Activated naive CD8-positive, alpha-beta T cell treated with anti-CD3 and anti-CD28 coated beads, Interleukin-2, amount 10 ng/mL, durations not matched to agents 7 days and 5 days (primary cell): ENCODE results near the gene C19orf12. TPM values are rescaled to one million over a fixed set of nuclear protein-coding genes. Genes with fewer than 3 reads are reported as not detected.

Experiments used
- ATAC-seq: fragments of 150-1000 bp; cut with Tn5 transposase; one replicate; pipeline ENCODE4 v1.10.0; 2021; ENCODE audit warnings: low read depth, moderate library complexity
- POLR2A ChIA-PET: fragments of 350-600 bp; sonication (Branson Sonifier 250); formaldehyde crosslinking; loops from one replicate; lab custom pipeline; 2021; ENCODE audit warnings: antibody characterized with exemption; lab: Charles Lee
- DNase-seq: peaks from one replicate; pipeline ENCODE4 v3.0.0; 2021
- H3K27ac Mint-ChIP-seq: one replicate; pipeline ENCODE4 v1.8.0; 2022; ENCODE audit warnings: mild to moderate bottlenecking, mixed read lengths
- H3K27me3 Mint-ChIP-seq: one replicate; pipeline ENCODE4 v1.8.0; 2022; ENCODE audit warnings: mild to moderate bottlenecking, moderate library complexity, mixed read lengths
- H3K36me3 Mint-ChIP-seq: one replicate; pipeline ENCODE4 v1.8.0; 2021; ENCODE audit warnings: mild to moderate bottlenecking, mixed read lengths
- H3K4me1 Mint-ChIP-seq: one replicate; pipeline ENCODE4 v1.8.0; 2021; ENCODE audit warnings: mixed read lengths
- H3K4me3 Mint-ChIP-seq: one replicate; pipeline ENCODE4 v1.8.0; 2022; ENCODE audit warnings: mild to moderate bottlenecking, moderate library complexity, mixed read lengths
- H3K9me3 Mint-ChIP-seq: one replicate; pipeline ENCODE4 v1.8.0; 2021; ENCODE audit warnings: mixed read lengths
- total RNA-seq, 2 experiments: library from RNA; stranded (reverse); gene quantifications; one replicate each; pipeline ENCODE4 v1.2.3, GENCODE V29; 2021

C19orf12 gene
- 10 to 100 TPM; 31.8 to 38.2 TPM for total RNA-seq

- ATAC-seq (peak; percentile 69), DNase-seq (peak; percentile 86)
- Mint-ChIP-seq H3K27ac (peak within 1 kb of the TSS; percentile 98), H3K9me3 (no peaks in the 10 kb centered on the region), H3K4me3 (peak within 1 kb of the TSS; percentile 93), H3K4me1 (peaks cover 47% of the 10 kb centered on the region), H3K27me3 (peaks cover under 1% of the 10 kb centered on the region), H3K36me3 (peaks cover 9% of the 10 kb centered on the region)
- POLR2A ChIA-PET, result interaction anchor here (0.5 to 8.2 kb wide), 20 partner anchors 8 to 227 kb away, joined by 3 to 96 read pairs (median 6); partner anchors contain the start of genes PLEKHF1, POP4 and URI1
These were observed at the start of gene C19orf12 for GRCh38 chr19:29714953-29715700. TSS of gene C19orf12 (minus strand) at chr19:29715261. CDS start at chr19:29708413, 6,848 bp downstream.

GRCh38 chr19:29764361-29764760, 49.3 kb upstream of the C19orf12 start:
- DNase-seq (no peak), ATAC-seq (no peak)
- no peak overlapping the region for H3K27ac Mint-ChIP-seq
- no peaks in the 10 kb centered on the region for H3K36me3 Mint-ChIP-seq
- POLR2A ChIA-PET, result no interaction called here
- H3K27me3 Mint-ChIP-seq, result peaks cover 4% of the 10 kb centered on the region
- H3K4me1 Mint-ChIP-seq, result peaks cover 3% of the 10 kb centered on the region
- no peaks in the 10 kb centered on the region for H3K9me3 Mint-ChIP-seq
- H3K4me3 Mint-ChIP-seq, result no peak overlapping the region

- Mint-ChIP-seq H3K27ac (no peak overlapping the region), H3K4me3 (no peak overlapping the region), H3K9me3 (no peaks in the 10 kb centered on the region), H3K27me3 (peaks cover 4% of the 10 kb centered on the region), H3K36me3 (no peaks in the 10 kb centered on the region), H3K4me1 (peaks cover 3% of the 10 kb centered on the region)
- DNase-seq (no peak), ATAC-seq (no peak)
- POLR2A ChIA-PET, result interaction anchor here (0.6 kb wide), 1 partner anchor 71 kb away, joined by 3 read pairs; no protein-coding TSS in a partner anchor
These were observed 48.1 kb upstream of the C19orf12 start for GRCh38 chr19:29763196-29763595.

- POLR2A ChIA-PET, result interaction anchor here (0.7 to 1.6 kb wide), 2 partner anchors 111 to 1055 kb away, joined by 3 to 5 read pairs; no protein-coding TSS in a partner anchor
- DNase-seq, result no peak
- Mint-ChIP-seq H3K9me3 (no peaks in the 10 kb centered on the region), H3K27me3 (peaks cover 4% of the 10 kb centered on the region), H3K27ac (no peak overlapping the region), H3K36me3 (no peaks in the 10 kb centered on the region), H3K4me1 (peaks cover 3% of the 10 kb centered on the region), H3K4me3 (no peak overlapping the region)
- ATAC-seq, result no peak
These were observed 46.6 kb upstream of the C19orf12 start for GRCh38 chr19:29761575-29762232.

- POLR2A ChIA-PET, result interaction anchor here (0.7 to 1.6 kb wide), 3 partner anchors 112 to 1054 kb away, joined by 3 to 5 read pairs (median 4); partner anchors contain the start of gene POP4
- no peak overlapping the region for H3K4me3 Mint-ChIP-seq
These were observed 45.9 kb upstream of the C19orf12 start for GRCh38 chr19:29760752-29761502.

GRCh38 chr19:29759359-29759758, 44.3 kb upstream of the C19orf12 start:
- H3K4me3 Mint-ChIP-seq, result no peak overlapping the region
- no peaks in the 10 kb centered on the region for H3K27me3 Mint-ChIP-seq
- no peak overlapping the region for H3K27ac Mint-ChIP-seq
- no peaks in the 10 kb centered on the region for H3K36me3 Mint-ChIP-seq
- DNase-seq, result no peak
- no peak for ATAC-seq
- H3K4me1 Mint-ChIP-seq, result peaks cover 3% of the 10 kb centered on the region
- POLR2A ChIA-PET, result interaction anchor here (0.5 to 1.4 kb wide), 3 partner anchors 56 to 153 kb away, joined by 3 to 6 read pairs (median 4); partner anchors contain the start of gene POP4
- no peaks in the 10 kb centered on the region for H3K9me3 Mint-ChIP-seq

More at GRCh38 chr19:29760752-29761502, 45.9 kb upstream of the C19orf12 start:
- H3K9me3 Mint-ChIP-seq, result no peaks in the 10 kb centered on the region
- DNase-seq (no peak), ATAC-seq (no peak)
- H3K36me3 Mint-ChIP-seq, result no peaks in the 10 kb centered on the region
- no peaks in the 10 kb centered on the region for H3K27me3 Mint-ChIP-seq
- H3K27ac Mint-ChIP-seq, result no peak overlapping the region
- peaks cover 3% of the 10 kb centered on the region for H3K4me1 Mint-ChIP-seq

- Mint-ChIP-seq H3K4me1 (peaks cover 3% of the 10 kb centered on the region), H3K4me3 (no peak overlapping the region), H3K9me3 (no peaks in the 10 kb centered on the region), H3K36me3 (no peaks in the 10 kb centered on the region), H3K27ac (no peak overlapping the region), H3K27me3 (no peaks in the 10 kb centered on the region)
- POLR2A ChIA-PET, result no interaction called here
- no peak for DNase-seq
- ATAC-seq, result no peak
These were observed 43.8 kb upstream of the C19orf12 start for GRCh38 chr19:29758863-29759262.

- no peaks in the 10 kb centered on the region for H3K36me3 Mint-ChIP-seq
- no peak for ATAC-seq
- no peak overlapping the region for H3K4me3 Mint-ChIP-seq
- no peak overlapping the region for H3K27ac Mint-ChIP-seq
- H3K27me3 Mint-ChIP-seq, result no peaks in the 10 kb centered on the region
- peaks cover 3% of the 10 kb centered on the region for H3K4me1 Mint-ChIP-seq
- H3K9me3 Mint-ChIP-seq, result no peaks in the 10 kb centered on the region
- no peak for DNase-seq
- POLR2A ChIA-PET, result no interaction called here
These were observed 42.5 kb upstream of the C19orf12 start for GRCh38 chr19:29757551-29757950.

- DNase-seq, result no peak
- POLR2A ChIA-PET, result no interaction called here
- Mint-ChIP-seq H3K27ac (no peak overlapping the region), H3K27me3 (peaks cover 2% of the 10 kb centered on the region), H3K4me3 (no peak overlapping the region), H3K4me1 (no peaks in the 10 kb centered on the region), H3K36me3 (no peaks in the 10 kb centered on the region), H3K9me3 (no peaks in the 10 kb centered on the region)
- ATAC-seq, result no peak
These were observed 38.9 kb upstream of the C19orf12 start for GRCh38 chr19:29753934-29754305.

- Mint-ChIP-seq H3K9me3 (no peaks in the 10 kb centered on the region), H3K27me3 (peaks cover 4% of the 10 kb centered on the region), H3K4me3 (no peak overlapping the region), H3K27ac (no peak overlapping the region), H3K36me3 (no peaks in the 10 kb centered on the region), H3K4me1 (no peaks in the 10 kb centered on the region)
- ATAC-seq, result no peak
- POLR2A ChIA-PET, result no interaction called here
- no peak for DNase-seq
These were observed 38.3 kb upstream of the C19orf12 start for GRCh38 chr19:29753190-29753933.

GRCh38 chr19:29752450-29753025, 37.5 kb upstream of the C19orf12 start:
- POLR2A ChIA-PET, result no interaction called here
- no peak for ATAC-seq

GRCh38 chr19:29751932-29752331, 36.9 kb upstream of the C19orf12 start:
- ATAC-seq, result no peak
- peaks cover 5% of the 10 kb centered on the region for H3K27me3 Mint-ChIP-seq
- no peaks in the 10 kb centered on the region for H3K9me3 Mint-ChIP-seq
- no peaks in the 10 kb centered on the region for H3K36me3 Mint-ChIP-seq
- no peak overlapping the region for H3K4me3 Mint-ChIP-seq
- H3K4me1 Mint-ChIP-seq, result no peaks in the 10 kb centered on the region
- POLR2A ChIA-PET, result no interaction called here
- no peak for DNase-seq
- no peak overlapping the region for H3K27ac Mint-ChIP-seq

More at GRCh38 chr19:29752450-29753025, 37.5 kb upstream of the C19orf12 start:
- no peaks in the 10 kb centered on the region for H3K9me3 Mint-ChIP-seq
- H3K4me1 Mint-ChIP-seq, result no peaks in the 10 kb centered on the region
- H3K27me3 Mint-ChIP-seq, result peaks cover 5% of the 10 kb centered on the region
- DNase-seq, result no peak
- H3K36me3 Mint-ChIP-seq, result no peaks in the 10 kb centered on the region
- no peak overlapping the region for H3K4me3 Mint-ChIP-seq
- no peak overlapping the region for H3K27ac Mint-ChIP-seq
